Measurements from ENCODE around the gene PHC2. TPM values are rescaled to one million over a fixed set of nuclear protein-coding genes. Genes with fewer than 3 reads are reported as not detected.

Gene PHC2
- total and polyA plus RNA-seq, 11 donors, result 79.7 to 194 (median 99.4) TPM

DNA sequence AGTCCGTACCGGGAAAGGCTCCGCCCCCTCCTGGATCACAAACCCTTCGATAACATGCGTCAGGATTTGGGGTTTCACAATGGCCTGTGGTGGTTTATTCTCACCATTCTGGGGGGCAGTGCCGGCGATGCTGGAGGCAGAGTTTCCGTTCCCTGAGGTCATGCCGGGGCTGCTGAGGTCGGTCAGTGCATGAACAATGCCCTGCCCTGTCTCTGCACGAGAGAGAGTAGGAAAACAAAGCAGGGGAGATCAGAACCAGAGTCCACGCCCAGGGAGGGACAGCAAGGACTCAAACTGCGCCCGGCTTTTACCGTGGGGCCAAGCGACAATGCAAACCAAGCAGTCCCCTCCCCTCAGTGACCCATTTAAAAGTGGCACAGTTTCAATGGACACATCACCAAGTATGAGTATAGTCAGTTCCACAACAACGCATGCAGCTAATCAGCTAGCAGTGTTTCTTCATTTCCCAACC, 96.8 kb downstream of the PHC2 start:
- Histone ChIP-seq H3K27ac (peak overlapping the region; percentile 29 to 98 (median 76)), H3K27me3 (no peaks in the 10 kb centered on the region), H3K4me1 (peaks cover 33 to 96% (median 81%) of the 10 kb centered on the region in 12 donors), H3K36me3 (peaks cover 0 to 60% (median 44%) of the 10 kb centered on the region in 9 donors), H3K4me3 (peak overlapping the region in 4 of 12 donors; percentile 0 to 25 (median 4)), H3K9me3 (no peaks in the 10 kb centered on the region)
- no peak for TF ChIP-seq POLR2A (IDR thresholded peaks at IDR 0.05)
- TF ChIP-seq, protein P1, sequence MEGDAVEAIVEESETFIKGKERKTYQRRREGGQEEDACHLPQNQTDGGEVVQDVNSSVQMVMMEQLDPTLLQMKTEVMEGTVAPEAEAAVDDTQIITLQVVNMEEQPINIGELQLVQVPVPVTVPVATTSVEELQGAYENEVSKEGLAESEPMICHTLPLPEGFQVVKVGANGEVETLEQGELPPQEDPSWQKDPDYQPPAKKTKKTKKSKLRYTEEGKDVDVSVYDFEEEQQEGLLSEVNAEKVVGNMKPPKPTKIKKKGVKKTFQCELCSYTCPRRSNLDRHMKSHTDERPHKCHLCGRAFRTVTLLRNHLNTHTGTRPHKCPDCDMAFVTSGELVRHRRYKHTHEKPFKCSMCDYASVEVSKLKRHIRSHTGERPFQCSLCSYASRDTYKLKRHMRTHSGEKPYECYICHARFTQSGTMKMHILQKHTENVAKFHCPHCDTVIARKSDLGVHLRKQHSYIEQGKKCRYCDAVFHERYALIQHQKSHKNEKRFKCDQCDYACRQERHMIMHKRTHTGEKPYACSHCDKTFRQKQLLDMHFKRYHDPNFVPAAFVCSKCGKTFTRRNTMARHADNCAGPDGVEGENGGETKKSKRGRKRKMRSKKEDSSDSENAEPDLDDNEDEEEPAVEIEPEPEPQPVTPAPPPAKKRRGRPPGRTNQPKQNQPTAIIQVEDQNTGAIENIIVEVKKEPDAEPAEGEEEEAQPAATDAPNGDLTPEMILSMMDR (IDR thresholded peaks at IDR 0.05), result no peak
- DNase-seq (peak in 4 of 5 donors; percentile 44 to 80 (median 61)), ATAC-seq (peak; percentile 35 to 74 (median 64))
- intact Hi-C loops (cut with DNase I), result loop anchor here in 3 of 10 donors (2.0 to 5.0 kb wide), 2 partner anchors 33 to 35 kb away; no protein-coding TSS in a partner anchor
- 13 to 32% (median 21%) methylated on average over 17 of the region's 17 CpGs for WGBS, 4 donors

DNA sequence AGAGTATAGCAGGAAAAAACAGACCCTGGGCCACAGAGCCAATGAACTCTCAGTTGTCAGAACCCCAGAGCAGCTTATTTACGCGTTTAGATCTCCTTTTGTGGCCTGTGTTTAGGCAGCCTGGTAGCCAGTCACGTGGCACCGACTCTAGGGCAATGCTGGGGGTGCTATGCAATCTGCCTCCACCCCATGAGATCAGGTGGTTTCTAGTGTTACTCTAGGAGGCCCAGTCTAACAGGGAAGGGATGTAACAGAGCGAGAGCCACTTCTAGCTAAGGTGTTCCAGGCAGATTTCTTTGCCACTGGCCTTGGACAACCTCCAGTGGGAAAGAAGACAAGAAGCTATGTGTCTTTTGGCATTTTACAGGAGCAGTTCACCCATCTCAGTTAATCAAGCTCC, 98.0 kb downstream of the PHC2 start:
- intact Hi-C loops (cut with DNase I), result loop anchor here in 2 of 10 donors (5.0 kb wide), 1 partner anchor 34 kb away; no protein-coding TSS in a partner anchor
- 33 to 63% (median 46%) methylated on average over 1 to 5 of the region's 5 CpGs for WGBS, 4 donors
- peaks cover 0 to 73% (median 57%) of the 10 kb centered on the region in 9 donors for H3K36me3 ChIP-seq

GRCh38 chr1:33332357-33332789, 98.5 kb downstream of the PHC2 start:
- DNase-seq (no peak), ATAC-seq (no peak)
- H3K27me3 ChIP-seq, result no peaks in the 10 kb centered on the region
- intact Hi-C loops (cut with DNase I), result loop anchor here in 2 of 10 donors (5.0 kb wide), 1 partner anchor 35 kb away; no protein-coding TSS in a partner anchor
- peak overlapping the region in 11 of 12 donors; percentile 39 to 98 (median 78) for H3K27ac ChIP-seq
- 59 to 64% (median 61%) methylated on average over 9 to 10 of the region's 10 CpGs for WGBS, 4 donors
- H3K9me3 ChIP-seq, result no peaks in the 10 kb centered on the region
- TF ChIP-seq POLR2A (IDR thresholded peaks at IDR 0.05), result no peak
- TF ChIP-seq, protein P1 (IDR thresholded peaks at IDR 0.05), result no peak
- no peak overlapping the region for H3K4me3 ChIP-seq
- H3K36me3 ChIP-seq, result peaks cover 0 to 78% (median 62%) of the 10 kb centered on the region in 9 donors
- peaks cover 26 to 96% (median 80%) of the 10 kb centered on the region in 12 donors for H3K4me1 ChIP-seq

More for the DNA sequence above, 98.0 kb downstream of the PHC2 start:
- Histone ChIP-seq H3K27me3 (no peaks in the 10 kb centered on the region), H3K27ac (peak overlapping the region in 11 of 12 donors; percentile 39 to 98 (median 78)), H3K4me1 (peaks cover 27 to 96% (median 81%) of the 10 kb centered on the region in 12 donors), H3K9me3 (no peaks in the 10 kb centered on the region), H3K4me3 (no peak overlapping the region)
- DNase-seq (no peak), ATAC-seq (peak in 2 of 4 donors; percentile 18 to 34)
- TF ChIP-seq POLR2A (IDR thresholded peaks at IDR 0.05), result no peak
- TF ChIP-seq, protein P1 (IDR thresholded peaks at IDR 0.05), result no peak

Data from heart left ventricle (tissue), 16 donors.